GM12878 (cell line): ENCODE data around the gene RNF183. TPM values are rescaled to one million over a fixed set of nuclear protein-coding genes. Genes with fewer than 3 reads are reported as not detected.

Experiments used
- ATAC-seq: fragments of 200-7000 bp; cut with Tn5 transposase; 3 replicates; pipeline ENCODE4 v1.9.1; 2020; ENCODE audit warnings: mild to moderate bottlenecking, moderate library complexity
- BruUV-seq: library from RNA; stranded (reverse); fragments of 400-500 nt; replicated peaks from 2 replicates; lab custom pipeline; 2021; lab: Mats Ljungman, UMichigan
- CTCF ChIA-PET: fragments of 300-600 bp; sonication (Branson Sonifier 250); formaldehyde crosslinking; extraction: SDS; loops from one replicate; lab custom pipeline; 2021; ENCODE audit warnings: inconsistent platforms; lab: Yijun Ruan, JAX
- POLR2A ChIA-PET: fragments of 350-600 bp; formaldehyde crosslinking; extraction: SDS; loops from one replicate; lab custom pipeline; 2021; ENCODE audit warnings: inconsistent platforms; lab: Charles Lee
- RAD21 ChIA-PET: fragments of 300-600 bp; sonication (Branson Sonifier 250); formaldehyde crosslinking; loops from one replicate; lab custom pipeline; 2023; ENCODE audit warnings: antibody characterized with exemption; ENCODE audit not compliant: unreplicated experiment; lab: Charles Lee
- SMC1A ChIA-PET: fragments of 300-600 bp; sonication (Branson Sonifier 250); formaldehyde crosslinking; loops from one replicate; lab custom pipeline; 2023; ENCODE audit not compliant: unreplicated experiment, uncharacterized antibody; lab: Charles Lee
- DNase-seq: peaks from one replicate; pipeline ENCODE4 v3.0.0-alpha.2; 2011; ENCODE audit warnings: low read depth, low spot score
- FAIRE-seq: peaks from 3 replicates; lab custom pipeline; 2011; peaks lifted over from hg19 to GRCh38; lab: Jason Lieb, UNC
- H2AFZ ChIP-seq: 2 replicates; pipeline ENCODE4 v1.6.0; 2011; ENCODE audit warnings: low read depth, low read length, control low read depth; ENCODE audit not compliant: control insufficient read depth
- H3K27ac ChIP-seq: 2 replicates; pipeline ENCODE4 v1.5.1; 2011; ENCODE audit warnings: control low read depth; ENCODE audit not compliant: control insufficient read depth, insufficient read depth
- H3K27me3 ChIP-seq, 2 experiments: replicated peaks in 1 of 2; 2 replicates each; pipeline versions ENCODE4 v1.6.0 to v1.6.1; 2011; ENCODE audit warnings: low read length in 1 of 2; ENCODE audit not compliant: control insufficient read depth in 2 of 2, insufficient read depth in 2 of 2
- H3K36me3 ChIP-seq, 2 experiments: 2 replicates each; pipeline ENCODE4 v1.5.1; 2011; ENCODE audit warnings: low read length in 1 of 2; ENCODE audit not compliant: control insufficient read depth in 2 of 2, insufficient read depth in 2 of 2
- H3K4me1 ChIP-seq: 2 replicates; pipeline ENCODE4 v1.6.1; 2011; ENCODE audit warnings: mild to moderate bottlenecking, low read length, moderate library complexity, mixed read lengths; ENCODE audit not compliant: control insufficient read depth, insufficient read depth
- H3K4me2 ChIP-seq: 2 replicates; pipeline ENCODE4 v1.6.0; 2011; ENCODE audit warnings: control low read depth; ENCODE audit not compliant: control insufficient read depth, insufficient read depth
- H3K4me3 ChIP-seq: fragments of 200-600 bp; sonication (generic); 2 replicates; pipeline ENCODE4 v1.5.1; 2016
- H3K79me2 ChIP-seq: 2 replicates; pipeline ENCODE4 v1.6.0; 2011; ENCODE audit warnings: low read length; ENCODE audit not compliant: control insufficient read depth, insufficient read depth
- H3K9ac ChIP-seq: 2 replicates; pipeline ENCODE4 v1.8.0; 2011; ENCODE audit warnings: low read length, control low read depth, mixed read lengths; ENCODE audit not compliant: control insufficient read depth, insufficient read depth
- H3K9me3 ChIP-seq: replicated peaks from 3 replicates; pipeline ENCODE4 v1.5.1; 2011; ENCODE audit warnings: mild to moderate bottlenecking, low read length; ENCODE audit not compliant: control insufficient read depth, insufficient read depth
- H4K20me1 ChIP-seq: 2 replicates; pipeline ENCODE4 v1.6.0; 2011; ENCODE audit not compliant: control insufficient read depth, insufficient read depth
- BRCA1 ChIP-seq: IDR thresholded peaks from 2 replicates; pipeline ENCODE4 v1.6.1; 2011; ENCODE audit warnings: low read depth, low read length, improper control_type of control experiment
- MYB ChIP-seq: fragments of 150-350 bp; IDR thresholded peaks from 2 replicates; pipeline ENCODE4 v1.6.1; 2014; ENCODE audit warnings: mild to moderate bottlenecking, low read depth, low read length, borderline replicate concordance
- POU2F2 ChIP-seq: IDR thresholded peaks from 3 replicates; pipeline ENCODE4 v1.6.1; 2011; ENCODE audit warnings: low read depth, mild to moderate bottlenecking, low read length, borderline replicate concordance
- SMAD1 ChIP-seq: fragments of 450-650 bp; IDR thresholded peaks from 2 replicates; pipeline ENCODE4 v1.6.1; 2018; ENCODE audit warnings: mild to moderate bottlenecking, low read depth; ENCODE audit not compliant: partially characterized antibody
- SP1 ChIP-seq: IDR thresholded peaks from one replicate; pipeline ENCODE4 v1.6.1; 2011; ENCODE audit warnings: low read depth, low read length
- in situ Hi-C: fragments of 300-500 bp; cut with MboI; formaldehyde crosslinking; loops from 9 replicates; pipeline ENCODE4 v1.14.3; 2018; ENCODE audit warnings: mixed read lengths
- intact Hi-C: fragments of 100-400 bp; cut with micrococcal nuclease; formaldehyde crosslinking; loops from one replicate; pipeline ENCODE4 v1.14.2; 2022; ENCODE audit not compliant: unreplicated experiment
- polyA plus RNA-seq, 11 experiments: library from polyadenylated mRNA; depleted of rRNA in 4 of 11; unstranded in 6 of 11; stranded (reverse) in 5 of 11; fragments of >200 nt; fragmentation: Nextera tagmentation in 4 of 11; fragmentation: Illumina TruSeq in 1 of 11; extraction: Ambion mirVana in 4 of 11; extraction: Trizol in 1 of 11; gene quantifications; 1 replicate in 1 of 11; 2 replicates in 10 of 11; pipeline versions ENCODE4 v1.2.1 to v1.2.3, GENCODE V29; 2011 to 2016; ENCODE audit warnings: inconsistent platforms in 2 of 11, missing spikeins in 2 of 11, low read depth in 1 of 11
- total RNA-seq, 4 experiments: library from RNA; depleted of rRNA in 3 of 4; stranded (reverse); fragments of >200 nt in 3 of 4; fragmentation: Illumina TruSeq in 1 of 4; extraction: Trizol in 1 of 4; gene quantifications; 2 replicates each; pipeline versions ENCODE4 v1.2.1 to v1.2.3, GENCODE V29; 2013 to 2021
- TF ChIP-seq, protein P1 (sequence below): fragments of 450-650 bp; IDR thresholded peaks from 2 replicates; pipeline ENCODE4 v1.6.1; 2017; ENCODE audit warnings: antibody characterized with exemption, mild to moderate bottlenecking, moderate library complexity

Gene RNF183
- total and polyA plus RNA-seq, 10 of the 15 experiments (the other 5 are each of a cell fraction or from before 2014, with no cell fraction given) = 0.03 to 0.26 (median 0.07) TPM; not detected in 6

DNA sequence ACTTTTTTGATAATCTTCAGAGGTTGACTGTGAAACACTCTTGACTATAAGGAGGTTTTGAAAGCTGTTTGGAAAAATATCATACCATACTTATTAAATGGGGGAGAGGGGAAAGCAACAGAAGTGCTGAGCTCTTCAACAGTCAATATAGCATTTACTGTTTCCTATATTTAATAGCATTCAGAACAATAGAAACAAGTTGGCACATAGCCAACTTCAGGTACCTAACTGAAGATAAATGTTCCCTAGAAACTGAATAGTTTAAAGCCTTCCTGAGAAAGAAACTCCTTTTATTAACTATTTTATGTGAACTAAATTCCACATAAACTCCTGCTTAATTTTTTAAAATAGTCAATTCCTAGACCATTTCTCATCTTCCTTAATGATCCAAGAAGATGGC is 55.5 kb downstream of the RNF183 start:
- Histone ChIP-seq H4K20me1 (no peaks in the 10 kb centered on the region), H3K4me3 (no peak overlapping the region), H3K4me1 (peaks cover 16% of the 10 kb centered on the region), H3K27me3 (no peaks in the 10 kb centered on the region), H3K27ac (no peak overlapping the region), H3K36me3 (no peaks in the 10 kb centered on the region), H3K4me2 (no peak overlapping the region), H3K9ac (no peak overlapping the region), H2AFZ (no peak overlapping the region), H3K9me3 (no peaks in the 10 kb centered on the region), H3K79me2 (no peaks in the 10 kb centered on the region; the same call in none of the 2 replicates)
- RAD21 ChIA-PET = interaction anchor here (1.6 kb wide), 1 partner anchor 27 kb away, joined by 5 read pairs; the partner anchor contains the start of genes FKBP15 and SLC31A1
- in situ Hi-C loops (no loop called here), intact Hi-C loops (no loop called here)
- CTCF ChIA-PET = interaction anchor here (1.3 to 2.2 kb wide), 2 partner anchors 12 to 28 kb away, joined by 3 to 7 read pairs; partner anchors contain the start of genes CDC26 and PRPF4
- POLR2A ChIA-PET = interaction anchor here (0.7 kb wide), 1 partner anchor 15 kb away, joined by 5 read pairs; no protein-coding TSS in a partner anchor
- BruUV-seq = no TSS peak
- no peak for DNase-seq
- no peak for FAIRE-seq
- TF ChIP-seq POU2F2 (no peak), BRCA1 (no peak), SMAD1 (peak; percentile 56), MYB (no peak), SP1 (no peak)
- TF ChIP-seq, protein P1, sequence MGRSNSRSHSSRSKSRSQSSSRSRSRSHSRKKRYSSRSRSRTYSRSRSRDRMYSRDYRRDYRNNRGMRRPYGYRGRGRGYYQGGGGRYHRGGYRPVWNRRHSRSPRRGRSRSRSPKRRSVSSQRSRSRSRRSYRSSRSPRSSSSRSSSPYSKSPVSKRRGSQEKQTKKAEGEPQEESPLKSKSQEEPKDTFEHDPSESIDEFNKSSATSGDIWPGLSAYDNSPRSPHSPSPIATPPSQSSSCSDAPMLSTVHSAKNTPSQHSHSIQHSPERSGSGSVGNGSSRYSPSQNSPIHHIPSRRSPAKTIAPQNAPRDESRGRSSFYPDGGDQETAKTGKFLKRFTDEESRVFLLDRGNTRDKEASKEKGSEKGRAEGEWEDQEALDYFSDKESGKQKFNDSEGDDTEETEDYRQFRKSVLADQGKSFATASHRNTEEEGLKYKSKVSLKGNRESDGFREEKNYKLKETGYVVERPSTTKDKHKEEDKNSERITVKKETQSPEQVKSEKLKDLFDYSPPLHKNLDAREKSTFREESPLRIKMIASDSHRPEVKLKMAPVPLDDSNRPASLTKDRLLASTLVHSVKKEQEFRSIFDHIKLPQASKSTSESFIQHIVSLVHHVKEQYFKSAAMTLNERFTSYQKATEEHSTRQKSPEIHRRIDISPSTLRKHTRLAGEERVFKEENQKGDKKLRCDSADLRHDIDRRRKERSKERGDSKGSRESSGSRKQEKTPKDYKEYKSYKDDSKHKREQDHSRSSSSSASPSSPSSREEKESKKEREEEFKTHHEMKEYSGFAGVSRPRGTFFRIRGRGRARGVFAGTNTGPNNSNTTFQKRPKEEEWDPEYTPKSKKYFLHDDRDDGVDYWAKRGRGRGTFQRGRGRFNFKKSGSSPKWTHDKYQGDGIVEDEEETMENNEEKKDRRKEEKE = no peak
- ATAC-seq = no peak
- SMC1A ChIA-PET = interaction anchor here (1.6 kb wide), 1 partner anchor 28 kb away, joined by 7 read pairs; no protein-coding TSS in a partner anchor

Other genes with a start within 250 kb of the RNF183 start
Only the 7 nearest of the 13 such genes appear.
- 21.7 and 22.8 TPM in 2 replicates for gene FKBP15, start 82.1 kb downstream of the RNF183 start, total RNA-seq (2014; rRNA removed)
- gene FKBP15, start 82.1 kb downstream of the RNF183 start, total RNA-seq (2014; rRNA removed; fragmentation: Illumina TruSeq; extraction: Trizol) = 20.1 and 20.4 TPM in 2 replicates
- 22.1 and 26.6 TPM in 2 replicates for gene FKBP15, start 82.1 kb downstream of the RNF183 start, total RNA-seq (2021)
- gene FKBP15, start 82.1 kb downstream of the RNF183 start, polyA plus RNA-seq (2011; rRNA removed) = 43.0 and 53.4 TPM in 2 replicates
- gene FKBP15, start 82.1 kb downstream of the RNF183 start, polyA plus RNA-seq (2014; fragmentation: Illumina TruSeq; extraction: Trizol) = 25.6 and 26.7 TPM in 2 replicates
- gene FKBP15, start 82.1 kb downstream of the RNF183 start, polyA plus RNA-seq (2014; fragmentation: Nextera tagmentation; extraction: Ambion mirVana) = 1 to 10 TPM; 5.0 to 8.2 TPM
- gene FKBP15, start 82.1 kb downstream of the RNF183 start, polyA plus RNA-seq (2014; rRNA removed) = 18.8 and 20.5 TPM in 2 replicates
- 10 to 100 TPM; 21.1 to 21.3 TPM for gene FKBP15, start 82.1 kb downstream of the RNF183 start, polyA plus RNA-seq (2016; fragmentation: Nextera tagmentation; extraction: Ambion mirVana)
- gene SLC31A1, start 81.8 kb downstream of the RNF183 start, total RNA-seq (2014; rRNA removed) = 8.9 and 9.4 TPM in 2 replicates
- gene SLC31A1, start 81.8 kb downstream of the RNF183 start, total RNA-seq (2014; rRNA removed; fragmentation: Illumina TruSeq; extraction: Trizol) = 12.4 and 12.6 TPM in 2 replicates
- gene SLC31A1, start 81.8 kb downstream of the RNF183 start, total RNA-seq (2021) = 11.5 and 12.0 TPM in 2 replicates
- 16.2 and 17.6 TPM in 2 replicates for gene SLC31A1, start 81.8 kb downstream of the RNF183 start, polyA plus RNA-seq (2011; rRNA removed)
- 16.0 and 18.4 TPM in 2 replicates for gene SLC31A1, start 81.8 kb downstream of the RNF183 start, polyA plus RNA-seq (2014; fragmentation: Illumina TruSeq; extraction: Trizol)
- gene SLC31A1, start 81.8 kb downstream of the RNF183 start, polyA plus RNA-seq (2014; fragmentation: Nextera tagmentation; extraction: Ambion mirVana) = 10 to 100 TPM in 1 of 2 experiments, 1 to 10 TPM in 1; 7.3 to 10.0 TPM
- gene SLC31A1, start 81.8 kb downstream of the RNF183 start, polyA plus RNA-seq (2014; rRNA removed) = 10.0 and 10.7 TPM in 2 replicates
- gene SLC31A1, start 81.8 kb downstream of the RNF183 start, polyA plus RNA-seq (2016; fragmentation: Nextera tagmentation; extraction: Ambion mirVana) = 10 to 100 TPM in 1 of 2 experiments, 1 to 10 TPM in 1; 9.4 to 11.0 TPM
- gene CDC26, start 27.8 kb downstream of the RNF183 start, total RNA-seq (2014; rRNA removed) = 32.1 and 33.7 TPM in 2 replicates
- 55.1 and 56.9 TPM in 2 replicates for gene CDC26, start 27.8 kb downstream of the RNF183 start, total RNA-seq (2014; rRNA removed; fragmentation: Illumina TruSeq; extraction: Trizol)
- gene CDC26, start 27.8 kb downstream of the RNF183 start, total RNA-seq (2021) = 28.2 and 28.9 TPM in 2 replicates
- 46.2 and 60.9 TPM in 2 replicates for gene CDC26, start 27.8 kb downstream of the RNF183 start, polyA plus RNA-seq (2011; rRNA removed)
- gene CDC26, start 27.8 kb downstream of the RNF183 start, polyA plus RNA-seq (2014; fragmentation: Illumina TruSeq; extraction: Trizol) = 66.1 and 81.1 TPM in 2 replicates
- gene CDC26, start 27.8 kb downstream of the RNF183 start, polyA plus RNA-seq (2014; fragmentation: Nextera tagmentation; extraction: Ambion mirVana) = 100 to 1,000 TPM; 140 to 156 TPM
- 33.2 and 44.8 TPM in 2 replicates for gene CDC26, start 27.8 kb downstream of the RNF183 start, polyA plus RNA-seq (2014; rRNA removed)
- gene CDC26, start 27.8 kb downstream of the RNF183 start, polyA plus RNA-seq (2016; fragmentation: Nextera tagmentation; extraction: Ambion mirVana) = 100 to 1,000 TPM in 1 of 2 experiments, 10 to 100 TPM in 1; 97.4 to 102 TPM
- 39.5 and 43.3 TPM in 2 replicates for gene PRPF4, start 27.7 kb downstream of the RNF183 start, total RNA-seq (2014; rRNA removed)
- gene PRPF4, start 27.7 kb downstream of the RNF183 start, total RNA-seq (2014; rRNA removed; fragmentation: Illumina TruSeq; extraction: Trizol) = 38.4 and 39.0 TPM in 2 replicates
- 28.6 and 31.7 TPM in 2 replicates for gene PRPF4, start 27.7 kb downstream of the RNF183 start, total RNA-seq (2021)
- 18.0 and 28.4 TPM in 2 replicates for gene PRPF4, start 27.7 kb downstream of the RNF183 start, polyA plus RNA-seq (2011; rRNA removed)
- 43.5 and 49.9 TPM in 2 replicates for gene PRPF4, start 27.7 kb downstream of the RNF183 start, polyA plus RNA-seq (2014; fragmentation: Illumina TruSeq; extraction: Trizol)
- gene PRPF4, start 27.7 kb downstream of the RNF183 start, polyA plus RNA-seq (2014; fragmentation: Nextera tagmentation; extraction: Ambion mirVana) = 10 to 100 TPM; 23.0 to 43.5 TPM
- 26.3 and 31.2 TPM in 2 replicates for gene PRPF4, start 27.7 kb downstream of the RNF183 start, polyA plus RNA-seq (2014; rRNA removed)
- 10 to 100 TPM; 46.7 to 48.1 TPM for gene PRPF4, start 27.7 kb downstream of the RNF183 start, polyA plus RNA-seq (2016; fragmentation: Nextera tagmentation; extraction: Ambion mirVana)
- 0.40 and 0.65 TPM in 2 replicates for gene WDR31, start 36.9 kb upstream of the RNF183 start, total RNA-seq (2014; rRNA removed)
- 0.72 and 0.97 TPM in 2 replicates for gene WDR31, start 36.9 kb upstream of the RNF183 start, total RNA-seq (2014; rRNA removed; fragmentation: Illumina TruSeq; extraction: Trizol)
- gene WDR31, start 36.9 kb upstream of the RNF183 start, total RNA-seq (2021) = 0.97 and 1.1 TPM in 2 replicates
- 0.41 and 0.45 TPM in 2 replicates for gene WDR31, start 36.9 kb upstream of the RNF183 start, polyA plus RNA-seq (2011; rRNA removed)
- gene WDR31, start 36.9 kb upstream of the RNF183 start, polyA plus RNA-seq (2014; fragmentation: Illumina TruSeq; extraction: Trizol) = 1.1 and 1.6 TPM in 2 replicates
- gene WDR31, start 36.9 kb upstream of the RNF183 start, polyA plus RNA-seq (2014; fragmentation: Nextera tagmentation; extraction: Ambion mirVana) = under 1 TPM; 0.26 to 0.29 TPM
- 0.67 and 0.87 TPM in 2 replicates for gene WDR31, start 36.9 kb upstream of the RNF183 start, polyA plus RNA-seq (2014; rRNA removed)
- 1 to 10 TPM; 1.1 to 1.7 TPM for gene WDR31, start 36.9 kb upstream of the RNF183 start, polyA plus RNA-seq (2016; fragmentation: Nextera tagmentation; extraction: Ambion mirVana)
- 6.3 and 6.5 TPM in 2 replicates for gene BSPRY, start 46.2 kb upstream of the RNF183 start, total RNA-seq (2014; rRNA removed)
- gene BSPRY, start 46.2 kb upstream of the RNF183 start, total RNA-seq (2014; rRNA removed; fragmentation: Illumina TruSeq; extraction: Trizol) = 3.3 and 3.8 TPM in 2 replicates
- 5.6 and 6.0 TPM in 2 replicates for gene BSPRY, start 46.2 kb upstream of the RNF183 start, total RNA-seq (2021)
- 0.40 and 0.45 TPM in 2 replicates for gene BSPRY, start 46.2 kb upstream of the RNF183 start, polyA plus RNA-seq (2011; rRNA removed)
- gene BSPRY, start 46.2 kb upstream of the RNF183 start, polyA plus RNA-seq (2014; fragmentation: Illumina TruSeq; extraction: Trizol) = 2.7 and 4.4 TPM in 2 replicates
- gene BSPRY, start 46.2 kb upstream of the RNF183 start, polyA plus RNA-seq (2014; fragmentation: Nextera tagmentation; extraction: Ambion mirVana) = 1 to 10 TPM in 1 of 2 experiments, under 1 TPM in 1; 1.00 to 1.5 TPM
- 6.1 and 6.3 TPM in 2 replicates for gene BSPRY, start 46.2 kb upstream of the RNF183 start, polyA plus RNA-seq (2014; rRNA removed)
- gene BSPRY, start 46.2 kb upstream of the RNF183 start, polyA plus RNA-seq (2016; fragmentation: Nextera tagmentation; extraction: Ambion mirVana) = 1 to 10 TPM; 4.0 to 4.1 TPM
- gene HDHD3, start 73.6 kb upstream of the RNF183 start, total RNA-seq (2014; rRNA removed) = 25.7 and 25.9 TPM in 2 replicates
- gene HDHD3, start 73.6 kb upstream of the RNF183 start, total RNA-seq (2014; rRNA removed; fragmentation: Illumina TruSeq; extraction: Trizol) = 12.1 and 12.4 TPM in 2 replicates
- 21.2 and 23.1 TPM in 2 replicates for gene HDHD3, start 73.6 kb upstream of the RNF183 start, total RNA-seq (2021)
- 9.6 and 16.5 TPM in 2 replicates for gene HDHD3, start 73.6 kb upstream of the RNF183 start, polyA plus RNA-seq (2011; rRNA removed)
- gene HDHD3, start 73.6 kb upstream of the RNF183 start, polyA plus RNA-seq (2014; fragmentation: Illumina TruSeq; extraction: Trizol) = 4.0 and 11.4 TPM in 2 replicates
- gene HDHD3, start 73.6 kb upstream of the RNF183 start, polyA plus RNA-seq (2014; fragmentation: Nextera tagmentation; extraction: Ambion mirVana) = 1 to 10 TPM; 1.3 to 6.5 TPM
- 29.4 and 29.9 TPM in 2 replicates for gene HDHD3, start 73.6 kb upstream of the RNF183 start, polyA plus RNA-seq (2014; rRNA removed)
- 10 to 100 TPM; 19.2 to 22.6 TPM for gene HDHD3, start 73.6 kb upstream of the RNF183 start, polyA plus RNA-seq (2016; fragmentation: Nextera tagmentation; extraction: Ambion mirVana)